H1 (cell line): ENCODE results near the gene KIAA0586. TPM values are rescaled to one million over a fixed set of nuclear protein-coding genes. Genes with fewer than 3 reads are reported as not detected.

ENCODE experiments used
- CTCF ChIA-PET: fragments of 300-600 bp; sonication (Branson Sonifier 250); formaldehyde crosslinking; loops from one replicate; lab custom pipeline; 2021; ENCODE audit not compliant: partially characterized antibody; lab: Charles Lee
- POLR2A ChIA-PET: fragments of 300-600 bp; sonication (Branson Sonifier 250); formaldehyde crosslinking; loops from one replicate; lab custom pipeline; 2021; ENCODE audit warnings: inconsistent platforms; ENCODE audit not compliant: partially characterized antibody; lab: Charles Lee
- DNase-seq, 2 experiments: peaks; one replicate each; pipeline versions ENCODE4 v3.0.0 to v3.0.0-alpha.2; 2010 to 2022; ENCODE audit warnings: low spot score in 2 of 2, low read depth in 1 of 2, mixed read lengths in 1 of 2
- FAIRE-seq: peaks from 2 replicates; lab custom pipeline; 2011; peaks lifted over from hg19 to GRCh38; lab: Jason Lieb, UNC
- H2AFZ ChIP-seq: 2 replicates; pipeline ENCODE4 v1.8.1; 2012; ENCODE audit warnings: low read length, inconsistent platforms
- H2AK5ac ChIP-seq: 2 replicates; pipeline ENCODE4 v1.6.1; 2013; ENCODE audit warnings: low read depth, low read length
- H2BK120ac ChIP-seq: replicated peaks from 2 replicates; pipeline ENCODE3; 2013; ENCODE audit warnings: low read depth, low read length, inconsistent platforms
- H2BK12ac ChIP-seq: 2 replicates; pipeline ENCODE4 v1.6.1; 2013; ENCODE audit warnings: low read depth, low read length
- H2BK15ac ChIP-seq: 2 replicates; pipeline ENCODE4 v1.6.1; 2013; ENCODE audit warnings: low read length
- H2BK20ac ChIP-seq: 2 replicates; pipeline ENCODE4 v1.6.1; 2013; ENCODE audit warnings: low read length
- H2BK5ac ChIP-seq: 2 replicates; pipeline ENCODE4 v1.6.1; 2013; ENCODE audit warnings: low read depth, low read length
- H3K14ac ChIP-seq: 2 replicates; pipeline ENCODE4 v1.6.1; 2013; ENCODE audit warnings: inconsistent platforms; ENCODE audit not compliant: insufficient read length
- H3K18ac ChIP-seq: 2 replicates; pipeline ENCODE4 v1.6.1; 2013; ENCODE audit warnings: low read length; ENCODE audit errors: extremely low read depth
- H3K23ac ChIP-seq: 2 replicates; pipeline ENCODE4 v1.6.1; 2013; ENCODE audit warnings: inconsistent platforms; ENCODE audit not compliant: insufficient read length
- H3K23me2 ChIP-seq: 2 replicates; pipeline ENCODE4 v1.6.1; 2013; ENCODE audit warnings: low read depth, low read length
- H3K27ac ChIP-seq: 2 replicates; pipeline ENCODE4 v1.6.1; 2011; ENCODE audit warnings: low read depth, low read length, inconsistent platforms
- H3K27me3 ChIP-seq, 4 experiments: replicated peaks in 1 of 4; 1 replicate in 1 of 4; 2 replicates in 3 of 4; pipeline versions ENCODE4 v1.6.1 to v1.8.1; 2011 to 2013; ENCODE audit warnings: low read length in 3 of 4, mild to moderate bottlenecking in 3 of 4, inconsistent platforms in 2 of 4, mixed read lengths in 2 of 4, moderate library complexity in 1 of 4; ENCODE audit not compliant: control insufficient read depth in 3 of 4, insufficient read depth in 3 of 4; ENCODE audit errors: extremely low read depth in 1 of 4
- H3K36me3 ChIP-seq, 4 experiments: 2 replicates each; pipeline versions ENCODE4 v1.6.1 to v1.8.1; 2011 to 2013; ENCODE audit warnings: mild to moderate bottlenecking in 4 of 4, low read length in 3 of 4, moderate library complexity in 2 of 4, control low read depth in 1 of 4, inconsistent platforms in 1 of 4; ENCODE audit not compliant: insufficient read depth in 4 of 4, control insufficient read depth in 2 of 4
- H3K4ac ChIP-seq: replicated peaks from 2 replicates; pipeline ENCODE3; 2013; ENCODE audit warnings: low read length, low read depth, mixed read lengths, inconsistent platforms; ENCODE audit not compliant: insufficient read length
- H3K4me1 ChIP-seq, 4 experiments: replicated peaks in 1 of 4; 1 replicate in 1 of 4; 2 replicates in 3 of 4; pipeline versions ENCODE4 v1.6.1 to v1.8.1; 2011 to 2013; ENCODE audit warnings: low read length in 3 of 4, inconsistent platforms in 2 of 4, mixed read lengths in 1 of 4; ENCODE audit not compliant: insufficient read depth in 4 of 4, control insufficient read depth in 3 of 4
- H3K4me2 ChIP-seq, 2 experiments: 2 replicates each; pipeline versions ENCODE4 v1.6.1 to v1.8.1; 2011 to 2013; ENCODE audit warnings: low read depth in 2 of 2, low read length in 2 of 2, control low read depth in 1 of 2, inconsistent platforms in 1 of 2, mild to moderate bottlenecking in 1 of 2; ENCODE audit not compliant: insufficient read depth in 1 of 2
- H3K4me3 ChIP-seq, 4 experiments: fragments of 200-600, 300-600 bp in 1 of 4; sonication (generic), shearing (Covaris generic), sonication (Bioruptor Twin) in 1 of 4; 2 replicates each; pipeline versions ENCODE4 v1.5.1 to v1.8.1; 2011 to 2016; ENCODE audit warnings: low read length in 4 of 4, low read depth in 3 of 4, control low read depth in 2 of 4, inconsistent platforms in 2 of 4, mild to moderate bottlenecking in 2 of 4, mixed read lengths in 1 of 4, moderate library complexity in 1 of 4; ENCODE audit not compliant: insufficient read depth in 2 of 4; ENCODE audit errors: extremely low read depth in 1 of 4
- H3K56ac ChIP-seq: replicated peaks from 2 replicates; pipeline ENCODE3; 2013; ENCODE audit warnings: low read depth, mild to moderate bottlenecking, mixed read lengths, low read length, inconsistent platforms; ENCODE audit not compliant: insufficient read length
- H3K79me1 ChIP-seq: 2 replicates; pipeline ENCODE4 v1.6.1; 2013; ENCODE audit warnings: low read depth, low read length, control low read depth
- H3K79me2 ChIP-seq, 2 experiments: 2 replicates each; pipeline versions ENCODE4 v1.6.1 to v1.8.1; 2012 to 2013; ENCODE audit warnings: low read length in 2 of 2, mild to moderate bottlenecking in 2 of 2, inconsistent platforms in 1 of 2; ENCODE audit not compliant: insufficient read depth in 2 of 2, control insufficient read depth in 1 of 2
- H3K9ac ChIP-seq, 4 experiments: replicated peaks in 1 of 4; 1 replicate in 1 of 4; 2 replicates in 3 of 4; pipeline versions ENCODE4 v1.6.1 to v1.8.1; 2011 to 2013; ENCODE audit warnings: low read depth in 3 of 4, low read length in 3 of 4, control low read depth in 2 of 4, mild to moderate bottlenecking in 2 of 4, moderate library complexity in 2 of 4, inconsistent platforms in 1 of 4; ENCODE audit errors: extremely low read depth in 1 of 4
- H3K9me3 ChIP-seq, 2 experiments: 2 replicates each; pipeline versions ENCODE4 v1.6.1 to v1.8.1; 2012 to 2013; ENCODE audit warnings: mild to moderate bottlenecking in 2 of 2, moderate library complexity in 2 of 2, control low read depth in 1 of 2, inconsistent platforms in 1 of 2, low read depth in 1 of 2, low read length in 1 of 2, mixed read lengths in 1 of 2; ENCODE audit not compliant: insufficient read depth in 2 of 2
- H4K20me1 ChIP-seq, 2 experiments: replicated peaks in 1 of 2; 2 replicates each; pipeline versions ENCODE3 to v1.8.1; 2011 to 2013; ENCODE audit warnings: inconsistent platforms in 2 of 2, low read length in 2 of 2, mild to moderate bottlenecking in 1 of 2; ENCODE audit not compliant: insufficient read depth in 2 of 2, control insufficient read depth in 1 of 2
- H4K5ac ChIP-seq: 2 replicates; pipeline ENCODE4 v1.6.1; 2013; ENCODE audit warnings: low read length, low read depth, mixed read lengths, inconsistent platforms; ENCODE audit not compliant: insufficient read length
- H4K8ac ChIP-seq: 2 replicates; pipeline ENCODE4 v1.8.0; 2013; ENCODE audit warnings: mild to moderate bottlenecking, moderate library complexity, low read length, inconsistent platforms; ENCODE audit not compliant: insufficient read depth; ENCODE audit errors: extremely low read depth
- H4K91ac ChIP-seq: replicated peaks from 2 replicates; pipeline ENCODE3; 2013; ENCODE audit warnings: low read length, mixed read lengths, inconsistent platforms; ENCODE audit not compliant: insufficient read length
- CEBPB ChIP-seq: IDR thresholded peaks from 2 replicates; pipeline ENCODE4 v1.6.1; 2012; ENCODE audit warnings: low read depth, low read length
- RNF2 ChIP-seq: fragments of 200-900, 300-1000 bp; sonication (generic); IDR thresholded peaks from 2 replicates; pipeline ENCODE4 v1.7.1; 2016; ENCODE audit warnings: borderline replicate concordance, low read depth, mild to moderate bottlenecking, antibody characterized with exemption, low read length; ENCODE audit not compliant: poor library complexity, severe bottlenecking; ENCODE audit errors: missing control alignments
- SUZ12 ChIP-seq: fragments of 200-600 bp; sonication (generic); IDR thresholded peaks from 2 replicates; pipeline ENCODE4 v1.6.1; 2012; ENCODE audit warnings: mild to moderate bottlenecking, inconsistent platforms, low read length, moderate library complexity, mixed read lengths
- TCF12 ChIP-seq: IDR thresholded peaks from 2 replicates; pipeline ENCODE4 v1.6.1; 2011; ENCODE audit warnings: low read depth, mild to moderate bottlenecking, low read length
- WGBS, 2 experiments: shearing (Covaris generic) in 1 of 2; methylation state at CpG; one replicate each; pipeline versions ENCODE4 v1.1.6 to v1.1.7; 2013 to 2015; ENCODE audit warnings: low lambda C conversion rate in 2 of 2, mixed read lengths in 2 of 2, inconsistent platforms in 1 of 2, low coverage in 1 of 2, missing lambda C conversion rate in 1 of 2; ENCODE audit not compliant: insufficient replicate concordance in 2 of 2, insufficient coverage in 1 of 2, insufficient read length in 1 of 2; ENCODE audit errors: extremely low coverage in 1 of 2, missing lambda C conversion rate in 1 of 2; 5-methylcytosine and 5-hydroxymethylcytosine counted together
- polyA plus RNA-seq, 7 experiments: library from polyadenylated mRNA; depleted of rRNA in 3 of 7; stranded (reverse) in 5 of 7; unstranded in 2 of 7; fragments of >200 nt in 5 of 7; fragments of 200-250 nt in 2 of 7; gene quantifications; 1 replicate in 5 of 7; 2 replicates in 1 of 7; 4 replicates in 1 of 7; pipeline versions ENCODE4 v1.2.1 to v1.2.3, GENCODE V29; 2011 to 2013; ENCODE audit warnings: missing spikeins in 2 of 7, mixed read lengths in 2 of 7
- total RNA-seq: library from RNA; stranded (reverse); fragmentation: NEBNext Ultra II Directional; extraction: Animal tissue kit (Norgen Biotek cat#: 25700); gene quantifications from 2 replicates; pipeline ENCODE4 v1.2.1, GENCODE V29; 2021
- TF ChIP-seq, protein P1 (sequence below): IDR thresholded peaks from 2 replicates; pipeline ENCODE4 v1.6.1; 2012; ENCODE audit warnings: inconsistent platforms
- TF ChIP-seq, protein P2 (sequence below), 3 experiments: IDR thresholded peaks; 1 replicate in 2 of 3; 2 replicates in 1 of 3; pipeline versions ENCODE4 v1.5.1 to v1.6.1; 2011; ENCODE audit warnings: low read length in 3 of 3, mild to moderate bottlenecking in 3 of 3, inconsistent platforms in 2 of 3, low read depth in 1 of 3, moderate library complexity in 1 of 3; ENCODE audit not compliant: insufficient read depth in 1 of 3; ENCODE audit errors: control extremely low read depth in 1 of 3
- TF ChIP-seq, protein P3 (sequence below): IDR thresholded peaks from 2 replicates; pipeline ENCODE4 v1.6.1; 2012; ENCODE audit warnings: inconsistent platforms

Gene KIAA0586
- total and polyA plus RNA-seq, 2 of the 8 experiments (the other 6 are each of a cell fraction or from before 2014, with no cell fraction given) = 7.2 to 24.8 TPM

DNA sequence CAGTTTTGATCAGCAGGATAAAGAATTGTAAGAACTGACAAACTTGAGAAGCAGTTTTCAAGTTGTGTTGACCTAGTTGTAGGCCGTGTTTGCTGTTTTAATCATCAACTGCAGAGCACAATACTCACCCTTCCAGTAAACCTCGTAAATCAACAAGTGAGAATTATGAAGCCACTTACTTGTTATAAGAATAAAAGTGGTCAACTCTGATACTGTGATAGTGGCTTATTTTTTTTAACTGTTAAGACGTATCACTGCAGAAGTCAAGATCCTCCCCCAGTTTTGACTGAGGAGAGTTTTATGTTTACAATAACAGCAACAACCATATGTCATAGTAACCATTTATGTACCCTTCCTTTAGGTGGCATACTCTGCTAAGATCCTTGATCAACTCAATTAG is 109.5 kb downstream of the KIAA0586 start:
- no peak overlapping the region for H3K4me2 ChIP-seq
- no peak overlapping the region for H2AK5ac ChIP-seq
- no peak overlapping the region for H4K5ac ChIP-seq
- CTCF ChIA-PET = interaction anchor here (0.7 to 1.6 kb wide), 2 partner anchors 10 to 21 kb away, joined by 3 to 4 read pairs; no protein-coding TSS in a partner anchor
- H3K79me1 ChIP-seq = no peaks in the 10 kb centered on the region
- no peak overlapping the region for H3K4me3 ChIP-seq
- no peaks in the 10 kb centered on the region for H3K79me2 ChIP-seq
- no peak overlapping the region for H2BK15ac ChIP-seq
- no peaks in the 10 kb centered on the region for H4K20me1 ChIP-seq
- DNase-seq = no peak
- H3K23ac ChIP-seq = no peak overlapping the region
- H3K18ac ChIP-seq = no peak overlapping the region
- no peak overlapping the region for H2AFZ ChIP-seq
- no peak overlapping the region for H3K14ac ChIP-seq
- no peak overlapping the region for H2BK5ac ChIP-seq
- POLR2A ChIA-PET = no interaction called here
- no peak overlapping the region for H3K56ac ChIP-seq
- H4K91ac ChIP-seq = no peak overlapping the region
- no peak overlapping the region for H3K9ac ChIP-seq
- TF ChIP-seq RNF2 (no peak), SUZ12 (no peak), TCF12 (no peak), CEBPB (no peak)
- TF ChIP-seq, protein P1, sequence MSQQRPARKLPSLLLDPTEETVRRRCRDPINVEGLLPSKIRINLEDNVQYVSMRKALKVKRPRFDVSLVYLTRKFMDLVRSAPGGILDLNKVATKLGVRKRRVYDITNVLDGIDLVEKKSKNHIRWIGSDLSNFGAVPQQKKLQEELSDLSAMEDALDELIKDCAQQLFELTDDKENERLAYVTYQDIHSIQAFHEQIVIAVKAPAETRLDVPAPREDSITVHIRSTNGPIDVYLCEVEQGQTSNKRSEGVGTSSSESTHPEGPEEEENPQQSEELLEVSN = no peak
- TF ChIP-seq, protein P2, sequence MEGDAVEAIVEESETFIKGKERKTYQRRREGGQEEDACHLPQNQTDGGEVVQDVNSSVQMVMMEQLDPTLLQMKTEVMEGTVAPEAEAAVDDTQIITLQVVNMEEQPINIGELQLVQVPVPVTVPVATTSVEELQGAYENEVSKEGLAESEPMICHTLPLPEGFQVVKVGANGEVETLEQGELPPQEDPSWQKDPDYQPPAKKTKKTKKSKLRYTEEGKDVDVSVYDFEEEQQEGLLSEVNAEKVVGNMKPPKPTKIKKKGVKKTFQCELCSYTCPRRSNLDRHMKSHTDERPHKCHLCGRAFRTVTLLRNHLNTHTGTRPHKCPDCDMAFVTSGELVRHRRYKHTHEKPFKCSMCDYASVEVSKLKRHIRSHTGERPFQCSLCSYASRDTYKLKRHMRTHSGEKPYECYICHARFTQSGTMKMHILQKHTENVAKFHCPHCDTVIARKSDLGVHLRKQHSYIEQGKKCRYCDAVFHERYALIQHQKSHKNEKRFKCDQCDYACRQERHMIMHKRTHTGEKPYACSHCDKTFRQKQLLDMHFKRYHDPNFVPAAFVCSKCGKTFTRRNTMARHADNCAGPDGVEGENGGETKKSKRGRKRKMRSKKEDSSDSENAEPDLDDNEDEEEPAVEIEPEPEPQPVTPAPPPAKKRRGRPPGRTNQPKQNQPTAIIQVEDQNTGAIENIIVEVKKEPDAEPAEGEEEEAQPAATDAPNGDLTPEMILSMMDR (IDR thresholded peaks at IDR 0.05; ENCODE audit: control extremely low read depth in 1 of 3, insufficient read depth in 1 of 3, low read depth in 1 of 3, low read length in 3 of 3) = no peak
- TF ChIP-seq, protein P3, sequence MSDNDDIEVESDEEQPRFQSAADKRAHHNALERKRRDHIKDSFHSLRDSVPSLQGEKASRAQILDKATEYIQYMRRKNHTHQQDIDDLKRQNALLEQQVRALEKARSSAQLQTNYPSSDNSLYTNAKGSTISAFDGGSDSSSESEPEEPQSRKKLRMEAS = no peak
- TF ChIP-seq, all 59 proteins: peak for 0
- H3K27me3 ChIP-seq = no peaks in the 10 kb centered on the region
- no peaks in the 10 kb centered on the region for H3K36me3 ChIP-seq
- no peaks in the 10 kb centered on the region for H3K23me2 ChIP-seq
- no peak overlapping the region for H3K27ac ChIP-seq
- 94% methylated on average over 3 of the region's 3 CpGs; no CpG with 5 or more reads in 1 of the 2 experiments for WGBS, 2 experiments
- H2BK20ac ChIP-seq = no peak overlapping the region
- H3K4ac ChIP-seq = no peak overlapping the region
- H2BK120ac ChIP-seq = no peak overlapping the region
- no peaks in the 10 kb centered on the region for H3K9me3 ChIP-seq
- no peak for FAIRE-seq
- no peak overlapping the region for H4K8ac ChIP-seq
- no peaks in the 10 kb centered on the region for H3K4me1 ChIP-seq
- no peak overlapping the region for H2BK12ac ChIP-seq
